Measurements from ENCODE around the gene JOSD2. TPM values are rescaled to one million over a fixed set of nuclear protein-coding genes. Genes with fewer than 3 reads are reported as not detected.

JOSD2 gene
- total and polyA plus RNA-seq, 9 of the 15 experiments (the other 6 are each of a cell fraction or from before 2014, with no cell fraction given) = 0.06 to 14.4 (median 3.1) TPM

- TF ChIP-seq ZNF274 (IDR thresholded peaks at IDR 0.05; ENCODE audit: borderline replicate concordance, low read depth, low read length) (no peak), ERF (CRISPR knock-in tag; IDR thresholded peaks at IDR 0.05) (0 out of 2 replicates have a peak, but pooled peaks have one; percentile 10), PCBP2 (IDR thresholded peaks at IDR 0.05; ENCODE audit: low read depth, low read length, poor library complexity, severe bottlenecking) (no peak), CXXC5 (CRISPR knock-in tag; IDR thresholded peaks at IDR 0.05) (peak; percentile 99), RBFOX2 (IDR thresholded peaks at IDR 0.05; ENCODE audit: low read depth, low read length) (peak; percentile 78), ZNF354B (CRISPR knock-in tag; IDR thresholded peaks at IDR 0.05) (no peak), ETS1 (conservative IDR thresholded peaks at IDR 0.05; ENCODE audit: control insufficient read depth, low read depth, low read length) (peak; percentile 99), NR2C2 (CRISPR knock-in tag; IDR thresholded peaks at IDR 0.05) (peak; percentile 75), NR2C2 (tag; IDR thresholded peaks at IDR 0.05) (peak; percentile 92), SMARCC2 (IDR thresholded peaks at IDR 0.05; ENCODE audit: low read depth) (no peak), SIX5 (IDR thresholded peaks at IDR 0.05; ENCODE audit: borderline replicate concordance in 1 of 2, insufficient read depth in 1 of 2, low read depth in 1 of 2, low read length in 2 of 2) (peak; percentile 90 to 92), ZNF143 (CRISPR knock-in tag; IDR thresholded peaks at IDR 0.05) (peak; percentile 99), CSDE1 (IDR thresholded peaks at IDR 0.05) (peak in 1 of 2 experiments; percentile 96; a peak in 2 of 4 replicates), ETV1 (tag; conservative IDR thresholded peaks at IDR 0.05; ENCODE audit: low read depth) (no peak), ZNF184 (CRISPR knock-in tag; IDR thresholded peaks at IDR 0.05) (no peak), BRD4 (IDR thresholded peaks at IDR 0.05) (no peak), ZNF551 (CRISPR knock-in tag; IDR thresholded peaks at IDR 0.05) (no peak), GMEB1 (CRISPR knock-in tag; IDR thresholded peaks at IDR 0.05) (peak; percentile 74), TCF15 (CRISPR knock-in tag; IDR thresholded peaks at IDR 0.05) (no peak), ZNF263 (CRISPR knock-in tag; IDR thresholded peaks at IDR 0.05; ENCODE audit: borderline replicate concordance) (no peak), ARHGAP35 (IDR thresholded peaks at IDR 0.05; ENCODE audit: partially characterized antibody) (peak; percentile 93), CHD4 (IDR thresholded peaks at IDR 0.05; ENCODE audit: insufficient read depth, insufficient replicate concordance, low read depth, low read length, poor library complexity, severe bottlenecking) (no peak), MAFG (tag; conservative IDR thresholded peaks at IDR 0.05) (no peak), ZNF384 (IDR thresholded peaks at IDR 0.05; ENCODE audit: low read depth, low read length) (no peak), KDM1A (IDR thresholded peaks at IDR 0.05) (0 out of 4 replicates have a peak, but pooled peaks of 1 of the 2 experiments have one; percentile 8)
Measured at GRCh38 chr19:50511069-50511822, at the start of gene JOSD2 (continued).
